Measurements from ENCODE around the gene JAK1. TPM values are rescaled to one million over a fixed set of nuclear protein-coding genes. Genes with fewer than 3 reads are reported as not detected.
"Not testable (repeated sequence)": the region's sequence is repeated elsewhere in the genome, so short reads cannot be mapped to it uniquely, and the experiment has no call there.

JAK1 gene
- total and polyA plus RNA-seq, 7 donors = 33.7 to 137 (median 101) TPM

- no peak for DNase-seq
- H3K9me3 ChIP-seq = no peaks in the 10 kb centered on the region
- H3K4me3 ChIP-seq = no peak overlapping the region
- WGBS, 3 donors = 30 to 41% (median 33%) methylated on average over 11 of the region's 11 CpGs
- peak; percentile 87 for TF ChIP-seq CTCF (IDR thresholded peaks at IDR 0.05)
- intact Hi-C loops (cut with DNase I) = loop anchor here (1.0 to 5.0 kb wide), 6 partner anchors 77 to 554 kb away; partner anchors contain the start of gene RAVER2 (in 2 of the 2)
- peak; percentile 49 to 89 (median 74) for ATAC-seq
- no peaks in the 10 kb centered on the region for H3K27me3 ChIP-seq (ENCODE audit: insufficient read depth in 3 of 3, low read length in 2 of 3)
- no peak overlapping the region for H3K27ac ChIP-seq
- H3K36me3 ChIP-seq (ENCODE audit: insufficient read depth in 1 of 2, low read depth in 1 of 2) = no peaks in the 10 kb centered on the region
- H3K4me1 ChIP-seq = no peaks in the 10 kb centered on the region
Observed at GRCh38 chr1:64823691-64824476, 142.5 kb downstream of the JAK1 start.

GRCh38 chr1:64822621-64823020, 143.7 kb downstream of the JAK1 start:
- intact Hi-C loops (cut with DNase I) = loop anchor here in 1 of 2 donors (5.0 kb wide), 3 partner anchors 75 to 550 kb away; partner anchors contain the start of gene RAVER2
- Histone ChIP-seq H3K4me1 (no peaks in the 10 kb centered on the region), H3K9me3 (no peaks in the 10 kb centered on the region), H3K4me3 (no peak overlapping the region), H3K27ac (no peak overlapping the region), H3K27me3 (ENCODE audit: insufficient read depth in 3 of 3, low read length in 2 of 3) (no peaks in the 10 kb centered on the region), H3K36me3 (ENCODE audit: insufficient read depth in 1 of 2, low read depth in 1 of 2) (no peaks in the 10 kb centered on the region)
- no peak for ATAC-seq
- TF ChIP-seq CTCF (IDR thresholded peaks at IDR 0.05) = no peak
- WGBS, 3 donors = 34 to 64% (median 61%) methylated on average over 1 of the region's 1 CpG
- no peak for DNase-seq

GRCh38 chr1:64820572-64820971, 145.8 kb downstream of the JAK1 start:
- DNase-seq; H3K27me3 ChIP-seq (ENCODE audit: insufficient read depth in 3 of 3, low read length in 2 of 3); H3K4me1 ChIP-seq; H3K9me3 ChIP-seq; H3K36me3 ChIP-seq (ENCODE audit: insufficient read depth in 1 of 2, low read depth in 1 of 2); ATAC-seq; H3K4me3 ChIP-seq; H3K27ac ChIP-seq: not testable (repeated sequence)
- intact Hi-C loops (cut with DNase I) = loop anchor here in 1 of 2 donors (5.0 kb wide), 3 partner anchors 73 to 548 kb away; partner anchors contain the start of gene RAVER2
- 97 to 100% (median 98%) methylated on average over 3 of the region's 3 CpGs for WGBS, 3 donors

- H3K9me3 ChIP-seq; H3K27me3 ChIP-seq (ENCODE audit: insufficient read depth in 3 of 3, low read length in 2 of 3); H3K4me1 ChIP-seq; H3K4me3 ChIP-seq; DNase-seq; ATAC-seq; intact Hi-C loops (cut with DNase I); H3K27ac ChIP-seq: not testable (repeated sequence)
- 87 to 94% (median 90%) methylated on average over 5 of the region's 5 CpGs for WGBS, 3 donors
- H3K36me3 ChIP-seq (ENCODE audit: insufficient read depth in 1 of 2, low read depth in 1 of 2) = peaks cover 0 to 28% of the 10 kb centered on the region in 2 donors
Observed at GRCh38 chr1:64817364-64817763, 149.0 kb downstream of the JAK1 start.

GRCh38 chr1:64814427-64814826, 151.9 kb downstream of the JAK1 start:
- TF ChIP-seq CTCF (IDR thresholded peaks at IDR 0.05) = no peak
- Histone ChIP-seq H3K27me3 (ENCODE audit: insufficient read depth in 3 of 3, low read length in 2 of 3) (no peaks in the 10 kb centered on the region), H3K36me3 (ENCODE audit: insufficient read depth in 1 of 2, low read depth in 1 of 2) (peaks cover 2 to 28% of the 10 kb centered on the region in 2 donors), H3K4me3 (no peak overlapping the region), H3K9me3 (no peaks in the 10 kb centered on the region), H3K27ac (no peak overlapping the region), H3K4me1 (no peaks in the 10 kb centered on the region)
- no peak for DNase-seq
- 93 to 98% (median 94%) methylated on average over 1 of the region's 1 CpG for WGBS, 3 donors
- intact Hi-C loops (cut with DNase I) = loop anchor here in 1 of 2 donors (5.0 kb wide), 1 partner anchor 187 kb away; no protein-coding TSS in a partner anchor
- no peak for ATAC-seq

Data from psoas muscle (tissue), 8 donors.